Naive thymus-derived CD8-positive, alpha-beta T cell (primary cell): ENCODE data around the gene TBC1D8. TPM values are rescaled to one million over a fixed set of nuclear protein-coding genes. Genes with fewer than 3 reads are reported as not detected.
A peak's percentile ranks its signal among the peaks of the same experiment; 100 is the strongest.

Experiments used
- ATAC-seq, 2 donors: fragments of 150-1000 bp; cut with Tn5 transposase in 1 of 2; sonication (Bioruptor Pico), chemical (Tn5 transposase) in 1 of 2; 1 replicate in 1 of 2; 2 replicates in 1 of 2; pipeline ENCODE4 v1.10.0; 2021; ENCODE audit warnings: mild to moderate bottlenecking in 2 of 2, moderate library complexity in 2 of 2
- POLR2A ChIA-PET: fragments of 350-600 bp; sonication (Branson Sonifier 250); formaldehyde crosslinking; loops from one replicate; lab custom pipeline; 2021; ENCODE audit warnings: antibody characterized with exemption; lab: Charles Lee
- DNase-seq, 10 donors: peaks; one replicate each; pipeline versions ENCODE4 v3.0.0 to v3.0.0-alpha.2; 2020 to 2022
- H3K27ac Mint-ChIP-seq, 10 donors: one replicate each; pipeline ENCODE4 v1.8.0; 2020 to 2022; ENCODE audit warnings: mild to moderate bottlenecking in 10 of 10, mixed read lengths in 10 of 10, moderate library complexity in 4 of 10, inconsistent platforms in 1 of 10
- H3K27me3 Mint-ChIP-seq, 5 donors: one replicate each; pipeline ENCODE4 v1.8.0; 2021 to 2022; ENCODE audit warnings: mixed read lengths in 5 of 5
- H3K36me3 Mint-ChIP-seq, 3 donors: one replicate each; pipeline ENCODE4 v1.8.0; 2020 to 2022; ENCODE audit warnings: mixed read lengths in 3 of 3, mild to moderate bottlenecking in 2 of 3, inconsistent platforms in 1 of 3
- H3K4me1 Mint-ChIP-seq, 4 donors: one replicate each; pipeline ENCODE4 v1.8.0; 2021 to 2022; ENCODE audit warnings: mixed read lengths in 4 of 4
- H3K4me3 Mint-ChIP-seq, 10 donors: one replicate each; pipeline ENCODE4 v1.8.0; 2020 to 2022; ENCODE audit warnings: mild to moderate bottlenecking in 10 of 10, mixed read lengths in 10 of 10, moderate library complexity in 6 of 10, inconsistent platforms in 1 of 10
- H3K9me3 Mint-ChIP-seq, 9 donors: one replicate each; pipeline ENCODE4 v1.8.0; 2020 to 2022; ENCODE audit warnings: mixed read lengths in 9 of 9, mild to moderate bottlenecking in 3 of 9, inconsistent platforms in 1 of 9, moderate library complexity in 1 of 9
- polyA plus RNA-seq, 3 donors: library from polyadenylated mRNA; unstranded; fragments of 300-500 nt; fragmentation: Illumina TruSeq; gene quantifications; one replicate each; pipeline ENCODE4 v1.2.3, GENCODE V29; 2021
- total RNA-seq, 8 experiments: library from RNA in 2 of 8; stranded (reverse) in 2 of 8; gene quantifications; one replicate each; pipeline ENCODE4 v1.2.3 and lab custom pipeline; 2021 to 2026

The TBC1D8 gene
- total and polyA plus RNA-seq, 5 experiments from 2014 or later, result 0.20 to 2.6 (median 0.66) TPM

GRCh38 chr2:100990166-100990565, 161.0 kb downstream of the TBC1D8 start:
- no peak overlapping the region for H3K4me3 Mint-ChIP-seq
- ATAC-seq (no peak), DNase-seq (no peak)
- no peaks in the 10 kb centered on the region for H3K9me3 Mint-ChIP-seq
- POLR2A ChIA-PET, result interaction anchor here (1.3 kb wide), 1 partner anchor 11 kb away, joined by 5 read pairs; the partner anchor contains the start of gene RPL31
- H3K27ac Mint-ChIP-seq, result peak overlapping the region in 1 of 10 donors; percentile 29
- H3K4me1 Mint-ChIP-seq, result peaks cover 2 to 8% (median 4%) of the 10 kb centered on the region in 4 donors
- H3K36me3 Mint-ChIP-seq, result peaks cover 0 to 21% (median 0%) of the 10 kb centered on the region in 3 donors
- no peaks in the 10 kb centered on the region for H3K27me3 Mint-ChIP-seq

GRCh38 chr2:100989666-100990065, 161.5 kb downstream of the TBC1D8 start:
- Mint-ChIP-seq H3K4me1 (peaks cover 2 to 12% (median 6%) of the 10 kb centered on the region in 4 donors), H3K27me3 (peaks cover 0 to 1% (median 0%) of the 10 kb centered on the region in 5 donors), H3K36me3 (peaks cover 0 to 21% (median 0%) of the 10 kb centered on the region in 3 donors), H3K27ac (peak overlapping the region in 1 of 10 donors; percentile 8), H3K4me3 (no peak overlapping the region), H3K9me3 (no peaks in the 10 kb centered on the region)
- no peak for ATAC-seq
- POLR2A ChIA-PET, result interaction anchor here (1.3 kb wide), 1 partner anchor 12 kb away, joined by 5 read pairs; the partner anchor contains the start of gene RPL31
- no peak for DNase-seq

- H3K27me3 Mint-ChIP-seq, result peaks cover 0 to 1% (median 0%) of the 10 kb centered on the region in 5 donors
- POLR2A ChIA-PET, result interaction anchor here (1.7 kb wide), 1 partner anchor 13 kb away, joined by 4 read pairs; the partner anchor contains the start of gene RPL31
- H3K27ac Mint-ChIP-seq, result no peak overlapping the region
- H3K4me3 Mint-ChIP-seq, result no peak overlapping the region
- ATAC-seq, result no peak
- no peak for DNase-seq
- H3K36me3 Mint-ChIP-seq, result peaks cover 0 to 14% (median 0%) of the 10 kb centered on the region in 3 donors
- no peaks in the 10 kb centered on the region for H3K9me3 Mint-ChIP-seq
- peaks cover 2 to 13% (median 6%) of the 10 kb centered on the region in 4 donors for H3K4me1 Mint-ChIP-seq
Measured at GRCh38 chr2:100988630-100989417, 162.4 kb downstream of the TBC1D8 start.

- H3K4me3 Mint-ChIP-seq, result no peak overlapping the region
- peaks cover 0 to 1% (median 0%) of the 10 kb centered on the region in 5 donors for H3K27me3 Mint-ChIP-seq
- H3K36me3 Mint-ChIP-seq, result peaks cover 0 to 14% (median 0%) of the 10 kb centered on the region in 3 donors
- no peaks in the 10 kb centered on the region for H3K9me3 Mint-ChIP-seq
- H3K27ac Mint-ChIP-seq, result no peak overlapping the region
- peaks cover 2 to 13% (median 6%) of the 10 kb centered on the region in 4 donors for H3K4me1 Mint-ChIP-seq
- POLR2A ChIA-PET, result interaction anchor here (1.7 kb wide), 1 partner anchor 14 kb away, joined by 4 read pairs; the partner anchor contains the start of gene RPL31
- ATAC-seq (no peak), DNase-seq (no peak)
Measured at GRCh38 chr2:100987974-100988373, 163.2 kb downstream of the TBC1D8 start.

GRCh38 chr2:100987536-100987935, 163.6 kb downstream of the TBC1D8 start:
- H3K4me3 Mint-ChIP-seq, result no peak overlapping the region
- no peak overlapping the region for H3K27ac Mint-ChIP-seq
- POLR2A ChIA-PET, result interaction anchor here (1.7 kb wide), 1 partner anchor 15 kb away, joined by 4 read pairs; the partner anchor contains the start of gene RPL31
- H3K9me3 Mint-ChIP-seq, result no peaks in the 10 kb centered on the region
- H3K4me1 Mint-ChIP-seq, result peaks cover 2 to 10% (median 5%) of the 10 kb centered on the region in 4 donors
- peaks cover 0 to 1% (median 0%) of the 10 kb centered on the region in 5 donors for H3K27me3 Mint-ChIP-seq
- peaks cover 0 to 16% (median 0%) of the 10 kb centered on the region in 3 donors for H3K36me3 Mint-ChIP-seq
- ATAC-seq (no peak), DNase-seq (no peak)

- Mint-ChIP-seq H3K4me3 (no peak overlapping the region), H3K36me3 (peaks cover 0 to 20% (median 0%) of the 10 kb centered on the region in 3 donors), H3K27ac (no peak overlapping the region), H3K9me3 (no peaks in the 10 kb centered on the region), H3K4me1 (peaks cover 0 to 7% (median 3%) of the 10 kb centered on the region in 4 donors), H3K27me3 (peaks cover 0 to 1% (median 0%) of the 10 kb centered on the region in 5 donors)
- no peak for DNase-seq
- POLR2A ChIA-PET, result interaction anchor here (1.0 to 1.2 kb wide), 2 partner anchors 16 to 376 kb away, joined by 3 read pairs; partner anchors contain the start of gene RPL31
- no peak for ATAC-seq
Measured at GRCh38 chr2:100986157-100986556, 165.0 kb downstream of the TBC1D8 start.

GRCh38 chr2:100984892-100985307, 166.3 kb downstream of the TBC1D8 start:
- peak; percentile 79 to 91 for ATAC-seq
- no peaks in the 10 kb centered on the region for H3K9me3 Mint-ChIP-seq
- peaks cover 0 to 1% (median 0%) of the 10 kb centered on the region in 5 donors for H3K27me3 Mint-ChIP-seq
- peak; percentile 64 to 89 (median 76) for DNase-seq
- peaks cover 0 to 7% (median 3%) of the 10 kb centered on the region in 4 donors for H3K4me1 Mint-ChIP-seq
- H3K36me3 Mint-ChIP-seq, result peaks cover 0 to 20% (median 0%) of the 10 kb centered on the region in 3 donors
- H3K27ac Mint-ChIP-seq, result no peak overlapping the region
- POLR2A ChIA-PET, result interaction anchor here (0.6 kb wide), 2 partner anchors 380 to 405 kb away, joined by 3 to 4 read pairs; no protein-coding TSS in a partner anchor
- no peak overlapping the region for H3K4me3 Mint-ChIP-seq

- Mint-ChIP-seq H3K36me3 (peaks cover 0 to 23% (median 0%) of the 10 kb centered on the region in 3 donors), H3K27ac (peak overlapping the region in 2 of 10 donors; percentile 9 to 27)
- ATAC-seq, result no peak
Measured at GRCh38 chr2:100983684-100984310, 167.4 kb downstream of the TBC1D8 start.

GRCh38 chr2:100983201-100983600, 168.0 kb downstream of the TBC1D8 start:
- H3K27ac Mint-ChIP-seq, result no peak overlapping the region
- DNase-seq, result no peak
- H3K4me3 Mint-ChIP-seq, result no peak overlapping the region
- peaks cover 0 to 1% (median 0%) of the 10 kb centered on the region in 5 donors for H3K27me3 Mint-ChIP-seq
- no peak for ATAC-seq
- H3K36me3 Mint-ChIP-seq, result peaks cover 0 to 25% (median 0%) of the 10 kb centered on the region in 3 donors
- POLR2A ChIA-PET, result interaction anchor here (0.7 kb wide), 1 partner anchor 50 kb away, joined by 3 read pairs; no protein-coding TSS in a partner anchor
- H3K9me3 Mint-ChIP-seq, result no peaks in the 10 kb centered on the region
- peaks cover 0 to 6% (median 2%) of the 10 kb centered on the region in 4 donors for H3K4me1 Mint-ChIP-seq

More at GRCh38 chr2:100983684-100984310, 167.4 kb downstream of the TBC1D8 start:
- Mint-ChIP-seq H3K9me3 (no peaks in the 10 kb centered on the region), H3K4me1 (peaks cover 0 to 6% (median 2%) of the 10 kb centered on the region in 4 donors), H3K27me3 (peaks cover 0 to 1% (median 0%) of the 10 kb centered on the region in 5 donors), H3K4me3 (no peak overlapping the region)
- no peak for DNase-seq
- POLR2A ChIA-PET, result interaction anchor here (0.7 kb wide), 1 partner anchor 421 kb away, joined by 3 read pairs; the partner anchor contains the start of gene PDCL3

- peak overlapping the region in 1 of 10 donors; percentile 41 for H3K27ac Mint-ChIP-seq
- H3K36me3 Mint-ChIP-seq, result peaks cover 0 to 29% (median 0%) of the 10 kb centered on the region in 3 donors
- peaks cover 0 to 6% (median 2%) of the 10 kb centered on the region in 4 donors for H3K4me1 Mint-ChIP-seq
- H3K27me3 Mint-ChIP-seq, result peaks cover 0 to 1% (median 0%) of the 10 kb centered on the region in 5 donors
- no peak overlapping the region for H3K4me3 Mint-ChIP-seq
- POLR2A ChIA-PET, result no interaction called here
- DNase-seq (no peak), ATAC-seq (no peak)
- no peaks in the 10 kb centered on the region for H3K9me3 Mint-ChIP-seq
Measured at GRCh38 chr2:100982431-100982861, 168.7 kb downstream of the TBC1D8 start.

GRCh38 chr2:100981011-100981410, 170.2 kb downstream of the TBC1D8 start:
- peak overlapping the region in 4 of 10 donors; percentile 50 to 64 (median 53) for H3K27ac Mint-ChIP-seq
- no peak overlapping the region for H3K4me3 Mint-ChIP-seq
- DNase-seq, result no peak
- peaks cover 0 to 6% (median 5%) of the 10 kb centered on the region in 4 donors for H3K4me1 Mint-ChIP-seq
- H3K36me3 Mint-ChIP-seq, result peaks cover 0 to 32% (median 0%) of the 10 kb centered on the region in 3 donors
- H3K27me3 Mint-ChIP-seq, result peaks cover 0 to 1% (median 0%) of the 10 kb centered on the region in 5 donors
- ATAC-seq, result no peak
- H3K9me3 Mint-ChIP-seq, result no peaks in the 10 kb centered on the region
- POLR2A ChIA-PET, result no interaction called here

GRCh38 chr2:100980046-100980445, 171.1 kb downstream of the TBC1D8 start:
- DNase-seq, result no peak
- H3K9me3 Mint-ChIP-seq, result no peaks in the 10 kb centered on the region
- no peak for ATAC-seq
- peaks cover 0 to 6% (median 4%) of the 10 kb centered on the region in 4 donors for H3K4me1 Mint-ChIP-seq
- H3K27ac Mint-ChIP-seq, result no peak overlapping the region
- H3K36me3 Mint-ChIP-seq, result peaks cover 0 to 29% (median 0%) of the 10 kb centered on the region in 3 donors
- H3K27me3 Mint-ChIP-seq, result peaks cover 0 to 1% (median 0%) of the 10 kb centered on the region in 5 donors
- no peak overlapping the region for H3K4me3 Mint-ChIP-seq
- POLR2A ChIA-PET, result no interaction called here
